CD14-positive monocyte (primary cell): ENCODE results near the gene LRTM2. TPM values are rescaled to one million over a fixed set of nuclear protein-coding genes. Genes with fewer than 3 reads are reported as not detected.

ENCODE experiments used
- DNase-seq, 3 donors: peaks; one replicate each; pipeline ENCODE4 v3.0.0-alpha.2; 2011 to 2022
- H2AFZ ChIP-seq: 2 replicates; pipeline ENCODE4 v1.6.0; 2012; ENCODE audit warnings: mild to moderate bottlenecking, low read depth, low read length, inconsistent platforms; ENCODE audit not compliant: insufficient read depth, poor library complexity, severe bottlenecking
- H3K27ac ChIP-seq, 2 donors: 1 replicate in 1 of 2; 2 replicates in 1 of 2; pipeline ENCODE4 v1.5.1; 2012 to 2013; ENCODE audit warnings: low read length in 2 of 2, control low read depth in 1 of 2, inconsistent platforms in 1 of 2, low read depth in 1 of 2, mild to moderate bottlenecking in 1 of 2
- H3K27me3 ChIP-seq, 2 donors: one replicate each; pipeline versions ENCODE4 v1.6.0 to v1.6.1; 2011 to 2013; ENCODE audit warnings: low read length in 2 of 2; ENCODE audit not compliant: control insufficient read depth in 2 of 2, insufficient read depth in 2 of 2
- H3K36me3 ChIP-seq, 2 donors: replicated peaks in 1 of 2; 1 replicate in 1 of 2; 2 replicates in 1 of 2; pipeline versions ENCODE4 v1.5.1 to v1.6.1; 2012 to 2013; ENCODE audit warnings: low read length in 2 of 2, control low read depth in 1 of 2, inconsistent platforms in 1 of 2, mild to moderate bottlenecking in 1 of 2; ENCODE audit not compliant: insufficient read depth in 2 of 2, control insufficient read depth in 1 of 2
- H3K4me1 ChIP-seq, 2 donors: 1 replicate in 1 of 2; 2 replicates in 1 of 2; pipeline versions ENCODE4 v1.5.1 to v1.6.1; 2012 to 2013; ENCODE audit warnings: low read length in 2 of 2, control low read depth in 1 of 2, inconsistent platforms in 1 of 2, mild to moderate bottlenecking in 1 of 2, moderate library complexity in 1 of 2; ENCODE audit not compliant: insufficient read depth in 2 of 2, control insufficient read depth in 1 of 2
- H3K4me2 ChIP-seq: replicated peaks from 2 replicates; pipeline ENCODE3; 2012; ENCODE audit warnings: low read length, moderate library complexity, mild to moderate bottlenecking; ENCODE audit not compliant: poor library complexity, severe bottlenecking; ENCODE audit errors: extremely low read depth
- H3K4me3 ChIP-seq, 3 experiments: fragments of 200-600 bp in 1 of 3; sonication (generic) in 1 of 3; replicated peaks in 1 of 3; 1 replicate in 2 of 3; 2 replicates in 1 of 3; pipeline ENCODE4 v1.5.1; 2011 to 2013; ENCODE audit warnings: low read length in 3 of 3, mild to moderate bottlenecking in 3 of 3, control low read depth in 2 of 3, low read depth in 2 of 3, inconsistent platforms in 1 of 3, moderate library complexity in 1 of 3
- H3K79me2 ChIP-seq: 2 replicates; pipeline ENCODE4 v1.6.0; 2012; ENCODE audit warnings: mild to moderate bottlenecking, control low read depth, inconsistent platforms, low read length, moderate library complexity; ENCODE audit not compliant: insufficient read depth
- H3K9ac ChIP-seq: 2 replicates; pipeline ENCODE4 v1.6.0; 2017; ENCODE audit warnings: low read length, mild to moderate bottlenecking; ENCODE audit not compliant: insufficient read depth, poor library complexity, severe bottlenecking
- H3K9me3 ChIP-seq, 2 donors: replicated peaks in 1 of 2; 1 replicate in 1 of 2; 2 replicates in 1 of 2; pipeline versions ENCODE4 v1.5.1 to v1.6.1; 2012 to 2013; ENCODE audit warnings: low read length in 2 of 2, control low read depth in 1 of 2; ENCODE audit not compliant: control insufficient read depth in 1 of 2, insufficient read depth in 1 of 2
- H4K20me1 ChIP-seq: 2 replicates; pipeline ENCODE4 v1.6.0; 2012; ENCODE audit warnings: mild to moderate bottlenecking, low read length, control low read depth, moderate library complexity; ENCODE audit not compliant: insufficient read depth
- H3K27ac Mint-ChIP-seq, 7 donors: one replicate each; pipeline ENCODE4 v1.8.0; 2020; ENCODE audit warnings: mild to moderate bottlenecking in 7 of 7, mixed read lengths in 7 of 7, moderate library complexity in 6 of 7, inconsistent platforms in 2 of 7
- H3K27me3 Mint-ChIP-seq, 3 donors: one replicate each; pipeline ENCODE4 v1.8.0; 2021 to 2022; ENCODE audit warnings: low read depth in 3 of 3, mild to moderate bottlenecking in 3 of 3, mixed read lengths in 3 of 3, moderate library complexity in 3 of 3, inconsistent platforms in 1 of 3
- H3K36me3 Mint-ChIP-seq, 2 donors: one replicate each; pipeline ENCODE4 v1.8.0; 2020; ENCODE audit warnings: mixed read lengths in 2 of 2, inconsistent platforms in 1 of 2, mild to moderate bottlenecking in 1 of 2
- H3K4me1 Mint-ChIP-seq: one replicate; pipeline ENCODE4 v1.8.0; 2020; ENCODE audit warnings: mild to moderate bottlenecking, mixed read lengths
- H3K4me3 Mint-ChIP-seq, 2 donors: one replicate each; pipeline ENCODE4 v1.8.0; 2020; ENCODE audit warnings: mild to moderate bottlenecking in 2 of 2, mixed read lengths in 2 of 2, moderate library complexity in 1 of 2
- H3K9me3 Mint-ChIP-seq, 7 donors: one replicate each; pipeline ENCODE4 v1.8.0; 2020 to 2022; ENCODE audit warnings: mixed read lengths in 7 of 7, mild to moderate bottlenecking in 6 of 7, moderate library complexity in 6 of 7, inconsistent platforms in 2 of 7
- WGBS: methylation state at CpG from one replicate; pipeline ENCODE4 v1.1.5; 2013; ENCODE audit warnings: missing lambda C conversion rate; ENCODE audit not compliant: insufficient coverage; 5-methylcytosine and 5-hydroxymethylcytosine counted together
- intact Hi-C, 2 donors: fragments of 100-400 bp; cut with micrococcal nuclease; formaldehyde crosslinking; loops; one replicate each; pipeline versions ENCODE4 v1.15.0 to v1.15.1; 2023
- polyA plus RNA-seq, 3 donors: library from polyadenylated mRNA; depleted of rRNA in 1 of 3; unstranded in 2 of 3; stranded (reverse) in 1 of 3; fragments of 300-500 nt in 2 of 3; fragments of >200 nt in 1 of 3; fragmentation: Illumina TruSeq in 2 of 3; gene quantifications; 1 replicate in 2 of 3; 2 replicates in 1 of 3; pipeline ENCODE4 v1.2.3, GENCODE V29; 2012 to 2021
- TF ChIP-seq, protein P1 (sequence below): fragments of 200-600 bp; IDR thresholded peaks from one replicate; pipeline ENCODE4 v1.8.0; 2022; ENCODE audit warnings: antibody characterized with exemption, mild to moderate bottlenecking

The LRTM2 gene
- polyA plus RNA-seq, 3 donors = not detected

DNA sequence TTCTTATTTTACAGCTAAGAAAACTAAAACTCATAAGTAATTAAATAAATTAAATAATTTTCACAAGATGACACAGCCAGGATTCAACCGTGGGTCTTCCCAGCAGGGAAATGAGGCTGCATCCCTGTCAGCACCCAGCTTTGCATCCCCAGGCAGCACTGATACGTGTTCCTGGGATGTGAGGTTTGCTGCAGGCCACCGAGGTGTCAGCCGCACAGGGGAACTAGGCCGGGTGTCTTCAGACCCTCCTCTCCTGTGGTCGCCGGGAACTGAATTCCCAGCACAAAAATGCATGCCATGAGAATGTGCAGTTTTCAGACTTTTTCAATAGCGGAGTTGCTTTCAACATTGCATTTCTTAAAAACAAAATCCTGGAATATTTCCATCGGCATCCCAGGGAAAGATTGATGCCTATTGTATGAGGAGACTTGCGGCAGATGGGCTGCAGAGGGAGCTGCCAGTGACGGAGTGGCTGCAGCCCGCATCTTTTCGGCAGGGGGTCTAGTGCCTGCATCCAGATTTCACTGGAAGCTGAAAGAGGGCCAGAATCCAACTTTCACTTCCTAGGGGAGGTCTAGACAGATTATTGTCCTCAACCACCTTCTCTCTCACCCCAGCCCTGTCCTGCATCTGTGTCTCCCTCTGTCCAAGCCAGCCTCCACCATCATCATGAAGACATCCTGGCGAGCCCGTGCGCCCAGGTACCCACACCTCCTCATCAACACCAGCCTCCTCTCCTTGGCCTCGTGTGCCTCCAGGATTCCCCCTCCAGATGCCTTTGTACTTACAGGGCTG is 12.6 kb downstream of the LRTM2 start:
- no peak for DNase-seq
- H3K36me3 Mint-ChIP-seq = no peaks in the 10 kb centered on the region

DNA sequence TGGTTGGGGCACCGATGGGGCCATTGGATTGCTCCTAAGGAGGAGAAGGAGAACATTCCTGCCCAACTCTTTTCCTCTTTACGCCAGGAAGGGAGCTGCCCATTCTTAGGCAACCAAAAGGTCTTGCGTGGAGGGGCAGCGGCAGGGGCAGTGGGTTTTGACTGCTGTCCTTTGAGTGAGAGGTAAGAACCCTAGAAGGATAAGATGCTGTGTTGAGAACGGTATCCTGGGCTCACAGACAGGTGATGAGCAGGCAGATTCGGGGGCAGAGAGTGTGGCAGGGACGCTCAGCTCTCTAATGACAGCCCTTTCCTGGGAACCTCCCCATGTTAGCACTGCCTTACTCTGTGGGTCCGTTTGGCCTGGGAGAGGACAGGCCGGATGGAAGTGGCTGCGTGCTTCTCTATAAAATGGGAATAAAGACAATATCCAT is 13.2 kb downstream of the LRTM2 start:
- H3K4me1 ChIP-seq = no peaks in the 10 kb centered on the region
- H3K27ac ChIP-seq = no peak overlapping the region
- H3K4me3 ChIP-seq = no peak overlapping the region
- no peak overlapping the region for H3K4me2 ChIP-seq
- Mint-ChIP-seq H3K9me3 (peaks cover 0 to 2% (median 0%) of the 10 kb centered on the region in 7 donors), H3K27ac (no peak overlapping the region), H3K36me3 (no peaks in the 10 kb centered on the region), H3K4me3 (no peak overlapping the region), H3K27me3 (peaks cover 21 to 36% (median 31%) of the 10 kb centered on the region in 3 donors), H3K4me1 (peaks cover 7% of the 10 kb centered on the region)
- H3K9me3 ChIP-seq = no peaks in the 10 kb centered on the region
- H4K20me1 ChIP-seq = no peaks in the 10 kb centered on the region
- DNase-seq = no peak
- WGBS = 100% methylated on average over 2 of the region's 10 CpGs
- no peak overlapping the region for H3K9ac ChIP-seq
- TF ChIP-seq, protein P1, sequence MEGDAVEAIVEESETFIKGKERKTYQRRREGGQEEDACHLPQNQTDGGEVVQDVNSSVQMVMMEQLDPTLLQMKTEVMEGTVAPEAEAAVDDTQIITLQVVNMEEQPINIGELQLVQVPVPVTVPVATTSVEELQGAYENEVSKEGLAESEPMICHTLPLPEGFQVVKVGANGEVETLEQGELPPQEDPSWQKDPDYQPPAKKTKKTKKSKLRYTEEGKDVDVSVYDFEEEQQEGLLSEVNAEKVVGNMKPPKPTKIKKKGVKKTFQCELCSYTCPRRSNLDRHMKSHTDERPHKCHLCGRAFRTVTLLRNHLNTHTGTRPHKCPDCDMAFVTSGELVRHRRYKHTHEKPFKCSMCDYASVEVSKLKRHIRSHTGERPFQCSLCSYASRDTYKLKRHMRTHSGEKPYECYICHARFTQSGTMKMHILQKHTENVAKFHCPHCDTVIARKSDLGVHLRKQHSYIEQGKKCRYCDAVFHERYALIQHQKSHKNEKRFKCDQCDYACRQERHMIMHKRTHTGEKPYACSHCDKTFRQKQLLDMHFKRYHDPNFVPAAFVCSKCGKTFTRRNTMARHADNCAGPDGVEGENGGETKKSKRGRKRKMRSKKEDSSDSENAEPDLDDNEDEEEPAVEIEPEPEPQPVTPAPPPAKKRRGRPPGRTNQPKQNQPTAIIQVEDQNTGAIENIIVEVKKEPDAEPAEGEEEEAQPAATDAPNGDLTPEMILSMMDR = no peak
- no peak overlapping the region for H2AFZ ChIP-seq
- H3K27me3 ChIP-seq = peaks cover 2 to 29% of the 10 kb centered on the region in 2 donors
- no peaks in the 10 kb centered on the region for H3K36me3 ChIP-seq
- intact Hi-C loops = no loop called here
- no peaks in the 10 kb centered on the region for H3K79me2 ChIP-seq

More for the DNA sequence above, 12.6 kb downstream of the LRTM2 start:
- H3K4me3 Mint-ChIP-seq = no peak overlapping the region
- H3K27ac ChIP-seq = no peak overlapping the region
- H3K4me2 ChIP-seq = no peak overlapping the region
- intact Hi-C loops = no loop called here
- no peak overlapping the region for H3K4me3 ChIP-seq
- H4K20me1 ChIP-seq = no peaks in the 10 kb centered on the region
- H3K27ac Mint-ChIP-seq = no peak overlapping the region
- H3K9me3 Mint-ChIP-seq = peaks cover 0 to 2% (median 0%) of the 10 kb centered on the region in 7 donors
- 87% methylated on average over 7 of the region's 17 CpGs for WGBS
- H2AFZ ChIP-seq = no peak overlapping the region
- no peaks in the 10 kb centered on the region for H3K36me3 ChIP-seq
- TF ChIP-seq, protein P1 = no peak
- no peaks in the 10 kb centered on the region for H3K4me1 ChIP-seq
- peaks cover 2 to 29% of the 10 kb centered on the region in 2 donors for H3K27me3 ChIP-seq
- H3K9ac ChIP-seq = no peak overlapping the region
- peaks cover 7% of the 10 kb centered on the region for H3K4me1 Mint-ChIP-seq
- H3K9me3 ChIP-seq = no peaks in the 10 kb centered on the region
- H3K27me3 Mint-ChIP-seq = peaks cover 23 to 38% (median 31%) of the 10 kb centered on the region in 3 donors
- H3K79me2 ChIP-seq = no peaks in the 10 kb centered on the region
